LoVo (cell line): ENCODE measurements around the gene TRAF4.
"Not testable (repeated sequence)": the region's sequence is repeated elsewhere in the genome, so short reads cannot be mapped to it uniquely, and the experiment has no call there.

ENCODE experiments used
- DNase-seq: peaks from one replicate; pipeline ENCODE4 v3.0.0-alpha.2; 2016; ENCODE audit warnings: low spot score

Gene TRAF4

GRCh38 chr17:28733346-28733745, 10.5 kb upstream of the TRAF4 start:
- no peak for DNase-seq

- no peak for DNase-seq
Observed at GRCh38 chr17:28734712-28735241, 9.0 kb upstream of the TRAF4 start.

- DNase-seq = no peak
Observed at GRCh38 chr17:28735242-28735722, 8.5 kb upstream of the TRAF4 start.

GRCh38 chr17:28735913-28736769, 7.7 kb upstream of the TRAF4 start:
- DNase-seq = not testable (repeated sequence)

DNA sequence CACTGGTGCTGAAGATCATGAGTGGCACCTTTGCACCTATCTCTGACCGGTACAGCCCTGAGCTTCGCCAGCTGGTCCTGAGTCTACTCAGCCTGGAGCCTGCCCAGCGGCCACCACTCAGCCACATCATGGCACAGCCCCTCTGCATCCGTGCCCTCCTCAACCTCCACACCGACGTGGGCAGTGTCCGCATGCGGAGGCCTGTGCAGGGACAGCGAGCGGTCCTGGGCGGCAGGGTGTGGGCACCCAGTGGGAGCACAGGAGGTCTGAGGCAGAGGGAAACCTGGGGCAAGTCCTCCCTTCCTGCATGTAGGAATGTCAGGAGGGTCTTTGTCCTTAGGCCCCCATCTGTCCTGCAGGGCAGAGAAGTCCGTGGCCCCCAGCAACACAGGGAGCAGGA, 6.5 kb upstream of the TRAF4 start:
- DNase-seq = no peak

DNA sequence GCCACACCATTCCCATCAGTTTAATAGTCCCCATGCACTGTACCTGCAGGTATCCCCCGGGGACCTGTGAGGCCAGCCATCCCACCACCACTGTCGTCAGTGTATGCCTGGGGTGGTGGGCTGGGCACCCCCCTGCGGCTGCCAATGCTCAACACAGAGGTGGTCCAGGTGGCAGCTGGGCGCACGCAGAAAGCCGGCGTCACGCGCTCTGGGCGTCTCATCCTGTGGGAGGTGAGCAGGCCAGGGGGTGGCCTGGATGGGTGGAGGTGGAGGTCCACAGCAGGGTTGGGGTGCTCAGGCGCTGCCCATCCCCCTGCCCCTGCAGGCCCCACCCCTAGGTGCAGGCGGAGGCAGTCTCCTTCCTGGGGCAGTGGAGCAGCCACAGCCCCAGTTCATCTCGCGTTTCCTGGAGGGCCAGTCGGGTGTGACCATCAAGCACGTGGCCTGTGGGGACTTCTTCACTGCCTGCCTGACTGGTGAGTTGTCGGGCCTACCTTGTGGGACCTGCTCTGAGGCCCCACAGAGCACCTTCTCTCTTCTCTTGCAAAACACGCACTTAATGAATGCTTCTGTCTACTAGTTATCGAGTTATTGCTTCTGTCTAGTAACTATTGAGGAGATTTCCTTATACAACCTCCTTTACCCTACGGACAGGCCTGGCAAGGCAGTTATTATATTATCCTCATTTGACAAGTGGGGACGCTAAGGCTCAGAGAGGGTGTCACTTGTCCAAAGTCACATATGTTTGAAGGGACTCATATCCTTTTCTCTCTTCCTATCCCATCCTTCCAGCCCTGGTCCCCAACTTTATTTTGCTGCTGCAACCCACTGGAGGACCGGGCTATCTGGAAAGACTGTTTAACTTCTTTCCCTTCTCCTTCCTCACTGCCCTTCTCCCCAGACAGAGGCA, 5.8 kb upstream of the TRAF4 start:
- DNase-seq = no peak

DNA sequence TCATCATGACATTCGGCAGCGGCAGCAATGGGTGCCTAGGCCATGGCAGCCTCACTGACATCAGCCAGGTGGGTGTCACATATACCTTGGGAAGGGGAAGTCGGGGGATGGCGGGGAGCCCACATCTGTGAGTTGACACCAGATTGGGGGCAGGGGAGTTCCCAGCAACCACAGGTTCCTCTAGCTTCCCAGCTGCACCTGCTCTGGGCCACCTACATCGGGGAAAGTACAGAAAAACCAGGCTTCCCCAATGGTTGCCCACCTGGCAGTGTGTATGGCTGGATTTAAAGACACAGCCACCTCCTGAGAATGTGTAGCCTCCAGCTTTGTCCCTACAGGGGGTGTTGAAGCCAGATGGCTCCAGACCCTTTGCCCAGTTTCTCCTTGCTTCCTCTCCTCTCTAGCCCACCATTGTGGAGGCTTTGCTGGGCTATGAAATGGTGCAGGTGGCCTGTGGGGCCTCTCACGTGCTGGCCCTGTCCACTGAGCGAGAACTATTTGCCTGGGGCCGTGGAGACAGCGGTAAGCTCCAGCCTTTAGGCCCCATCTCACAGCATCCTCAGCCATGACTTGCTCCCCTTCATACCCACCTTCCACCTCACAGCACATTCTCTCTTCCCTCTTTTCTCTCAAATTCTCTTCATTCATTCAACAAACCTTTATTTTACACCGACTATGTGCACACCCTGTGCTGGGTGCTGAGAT, 5.0 kb upstream of the TRAF4 start:
- DNase-seq = no peak

DNA sequence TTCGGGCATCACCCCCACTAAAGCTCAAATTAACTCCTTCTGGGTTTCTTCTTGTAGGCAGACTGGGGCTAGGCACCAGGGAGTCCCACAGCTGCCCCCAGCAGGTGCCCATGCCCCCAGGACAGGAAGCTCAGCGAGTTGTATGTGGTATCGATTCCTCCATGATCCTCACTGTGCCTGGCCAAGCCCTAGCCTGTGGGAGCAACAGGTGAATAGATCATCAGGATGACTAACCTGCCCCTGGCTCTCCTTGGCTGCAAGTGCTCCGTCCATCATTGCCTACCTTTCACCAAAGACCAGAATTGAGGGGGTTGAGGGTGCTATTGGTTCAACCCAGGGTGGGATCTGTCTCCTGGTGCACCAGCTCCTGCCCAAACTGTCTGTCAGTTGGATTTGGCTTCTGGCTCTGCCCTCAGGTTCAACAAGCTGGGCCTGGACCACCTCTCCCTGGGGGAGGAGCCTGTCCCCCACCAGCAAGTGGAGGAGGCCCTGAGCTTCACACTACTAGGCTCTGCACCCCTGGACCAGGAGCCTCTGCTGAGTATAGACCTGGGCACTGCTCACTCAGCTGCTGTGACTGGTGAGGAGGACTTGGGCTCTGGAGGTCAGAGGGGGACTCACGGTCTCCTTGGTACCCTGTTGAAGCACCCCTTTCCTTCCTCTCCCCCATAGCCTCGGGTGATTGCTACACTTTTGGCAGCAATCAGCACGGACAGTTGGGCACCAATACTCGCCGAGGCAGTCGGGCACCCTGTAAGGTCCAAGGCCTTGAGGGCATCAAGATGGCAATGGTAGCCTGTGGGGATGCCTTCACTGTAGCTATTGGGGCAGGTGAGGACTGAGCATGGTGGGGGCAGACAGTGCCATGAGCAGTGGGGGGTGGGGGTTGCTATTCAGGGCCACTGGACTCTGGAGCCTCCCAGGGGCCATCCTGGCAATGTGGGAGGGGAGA, 3.1 kb upstream of the TRAF4 start:
- no peak for DNase-seq

- no peak for DNase-seq
Observed at GRCh38 chr17:28741358-28742349, 2.2 kb upstream of the TRAF4 start.

DNA sequence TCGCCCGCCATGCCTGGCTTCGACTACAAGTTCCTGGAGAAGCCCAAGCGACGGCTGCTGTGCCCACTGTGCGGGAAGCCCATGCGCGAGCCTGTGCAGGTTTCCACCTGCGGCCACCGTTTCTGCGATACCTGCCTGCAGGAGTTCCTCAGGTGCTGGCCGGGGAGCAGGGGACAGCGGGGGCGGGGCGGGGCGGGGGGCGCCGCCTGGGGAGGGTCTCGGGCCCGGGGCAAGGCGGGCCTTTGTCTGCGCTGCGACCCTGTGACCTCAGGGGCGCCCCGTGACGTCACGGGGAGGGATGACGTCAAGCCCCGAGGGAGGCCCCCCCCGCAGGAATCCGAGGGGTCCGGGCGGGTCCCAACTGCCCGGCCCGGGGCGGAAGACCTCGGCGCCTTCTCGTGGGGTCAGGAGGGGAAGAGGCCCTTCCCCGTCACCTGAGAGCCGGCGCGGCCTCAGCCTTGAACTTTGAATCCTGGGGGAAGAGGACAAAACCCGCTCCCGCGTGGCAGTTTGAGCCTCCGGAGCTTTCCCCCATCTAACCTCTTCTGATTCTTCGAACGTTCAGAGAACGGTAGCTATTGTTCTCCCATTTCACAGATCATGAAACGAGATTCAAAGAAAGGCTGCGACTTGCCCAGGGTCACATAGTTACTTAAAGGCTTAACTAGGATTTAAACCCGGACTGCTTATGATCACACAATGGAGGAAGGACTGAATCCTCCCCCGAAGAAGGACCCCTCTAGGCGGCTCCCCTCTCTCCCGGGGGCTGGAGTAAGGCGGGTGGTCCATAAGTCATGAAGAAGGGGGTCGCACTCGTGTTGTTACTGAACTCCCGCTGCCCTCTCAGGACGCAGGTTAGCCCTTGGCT, 527 bp downstream of the TRAF4 start:
- DNase-seq = peak; percentile 47

DNA sequence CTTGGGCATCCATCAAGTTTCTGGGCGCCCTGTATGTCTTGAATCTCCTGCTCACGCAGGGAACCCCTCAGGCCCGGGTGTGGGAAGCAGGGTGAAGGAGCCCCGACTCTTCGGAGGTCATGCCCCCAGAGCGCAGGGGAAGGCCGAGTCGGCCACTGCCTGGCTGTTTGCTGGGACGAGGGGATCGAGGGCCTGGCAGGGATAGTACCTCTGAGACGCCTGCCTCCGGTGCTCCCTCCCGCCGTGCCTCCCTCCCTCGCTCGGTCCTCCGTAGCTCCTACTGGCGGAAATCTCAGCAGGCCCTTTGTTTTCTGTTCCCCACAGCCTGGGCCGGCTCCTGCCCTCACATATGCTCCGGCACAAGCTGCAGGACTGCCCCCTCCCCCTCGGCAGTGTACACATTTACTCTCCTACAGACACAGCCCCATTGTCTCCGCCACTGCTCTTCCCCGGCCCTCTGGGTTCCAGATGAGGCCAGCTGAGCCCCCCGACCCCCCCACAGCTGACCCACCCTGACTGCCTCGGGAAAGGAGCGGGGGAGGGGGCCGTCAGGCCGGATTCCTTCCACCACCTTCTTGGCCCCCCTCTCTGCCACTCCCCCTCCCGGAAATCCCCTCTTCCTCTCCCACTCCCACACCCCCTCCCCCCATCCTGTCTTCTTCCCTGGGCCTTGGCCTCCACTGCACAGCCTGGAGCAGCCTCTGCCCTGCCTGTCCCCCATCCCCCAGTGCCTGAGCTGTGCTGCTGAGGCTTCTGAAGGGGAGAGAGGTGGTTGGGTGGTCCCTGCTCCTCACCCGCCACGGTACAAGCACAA, 1.4 kb downstream of the TRAF4 start:
- no peak for DNase-seq

- peak; percentile 56 for DNase-seq
Observed at GRCh38 chr17:28745786-28746411, 2.1 kb downstream of the TRAF4 start.

DNA sequence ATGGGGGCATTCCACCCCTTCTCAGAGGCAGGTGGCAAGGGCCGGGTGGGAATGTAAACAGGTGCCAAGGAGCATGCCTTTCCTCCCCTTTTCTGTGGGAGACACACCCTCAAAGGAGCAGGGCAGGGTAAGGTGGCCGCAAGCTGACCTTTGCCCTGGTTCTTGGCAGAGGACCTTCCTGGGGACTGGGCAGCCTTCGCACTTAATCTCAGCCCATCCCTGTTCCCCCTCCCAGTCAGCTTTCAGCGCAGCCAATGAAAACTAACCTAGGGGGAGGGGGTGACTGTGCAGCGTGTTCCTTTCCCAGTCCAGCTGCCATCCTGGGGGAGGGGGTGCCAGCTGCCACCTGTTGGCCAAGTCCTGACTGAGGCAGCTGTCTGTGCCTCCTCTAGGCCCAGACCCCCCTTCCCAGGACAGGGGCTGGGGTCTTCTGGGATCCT, 2.8 kb downstream of the TRAF4 start:
- peak; percentile 62 for DNase-seq

DNA sequence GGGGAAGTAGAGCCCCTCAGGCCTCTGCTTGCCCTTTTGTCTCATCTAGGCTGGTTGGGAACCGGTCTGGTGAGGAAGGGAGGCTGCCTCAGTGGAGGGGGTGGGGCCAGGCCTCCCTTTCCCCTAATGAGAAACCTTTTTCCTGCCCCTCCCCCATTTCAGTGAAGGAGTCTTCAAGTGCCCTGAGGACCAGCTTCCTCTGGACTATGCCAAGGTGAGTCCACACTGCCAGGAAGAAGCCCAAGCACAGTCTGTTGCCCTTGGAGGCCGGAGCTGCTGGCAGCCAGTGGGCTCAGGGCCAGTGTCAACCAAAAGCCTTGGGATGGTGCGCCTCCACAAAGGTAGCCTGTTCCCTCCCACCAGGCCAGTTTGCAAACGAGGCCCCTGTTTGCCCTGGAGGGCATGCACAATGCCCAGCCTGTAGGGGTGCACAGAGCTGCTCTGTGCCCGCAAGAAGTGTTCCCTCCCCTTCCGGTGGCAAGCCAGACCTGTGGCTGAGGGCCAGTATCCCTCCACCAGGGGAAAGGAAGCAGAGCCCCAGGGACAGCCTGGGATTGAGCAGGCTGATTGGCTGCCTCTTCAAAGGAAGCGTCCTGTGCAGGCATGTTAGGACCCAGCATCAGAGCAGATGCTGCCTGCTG, 3.4 kb downstream of the TRAF4 start:
- DNase-seq = no peak

- no peak for DNase-seq
Observed at GRCh38 chr17:28747801-28748750, 4.3 kb downstream of the TRAF4 start.
